Measurements from ENCODE around the gene DNAH2. TPM values are rescaled to one million over a fixed set of nuclear protein-coding genes. Genes with fewer than 3 reads are reported as not detected.

The DNAH2 gene
- total and polyA plus RNA-seq, 2 of the 8 experiments (the other 6 are each of a cell fraction or from before 2014, with no cell fraction given), result 0.13 to 0.18 TPM

DNA sequence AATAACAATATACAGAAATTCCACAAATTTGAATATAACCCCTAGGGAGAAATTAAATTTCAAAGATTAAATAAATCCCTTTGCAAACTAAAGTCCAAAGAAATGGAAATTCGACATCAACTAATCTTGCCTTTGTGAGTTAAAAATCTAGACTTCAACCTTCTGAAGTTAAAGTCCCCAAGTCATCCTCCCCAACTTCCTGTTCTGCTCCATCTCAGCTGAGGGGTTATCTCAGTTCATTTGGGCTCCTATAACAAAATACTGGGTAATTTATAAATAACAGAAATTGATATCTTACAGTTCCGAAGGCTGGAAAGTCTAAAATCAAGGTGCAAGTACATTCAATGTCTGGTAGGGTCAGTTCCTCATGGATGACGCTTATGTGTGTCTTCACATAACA is 93.7 kb downstream of the DNAH2 start:
- H3K23ac ChIP-seq (ENCODE audit: insufficient read length), result no peak overlapping the region
- DNase-seq (ENCODE audit: low read depth in 1 of 2, low spot score in 2 of 2) (no peak), FAIRE-seq (no peak)
- H4K20me1 ChIP-seq (replicated peaks in 1 of 2; ENCODE audit: control insufficient read depth in 1 of 2, insufficient read depth in 2 of 2, low read length in 2 of 2), result no peaks in the 10 kb centered on the region
- no peaks in the 10 kb centered on the region for H3K4me1 ChIP-seq (replicated peaks in 1 of 4; ENCODE audit: control insufficient read depth in 3 of 4, insufficient read depth in 4 of 4, low read length in 3 of 4)
- H3K79me2 ChIP-seq (ENCODE audit: control insufficient read depth in 1 of 2, insufficient read depth in 2 of 2, low read length in 2 of 2), result no peaks in the 10 kb centered on the region
- no peaks in the 10 kb centered on the region for H3K36me3 ChIP-seq (ENCODE audit: control insufficient read depth in 2 of 4, insufficient read depth in 4 of 4, low read length in 3 of 4)
- 81% methylated on average over 3 of the region's 3 CpGs; no CpG with 5 or more reads in 1 of the 2 experiments for WGBS, 2 experiments (ENCODE audit: extremely low coverage in 1 of 2, insufficient coverage in 1 of 2, insufficient read length in 1 of 2, insufficient replicate concordance in 2 of 2, low coverage in 1 of 2, low lambda C conversion rate in 2 of 2, missing lambda C conversion rate in 1 of 2)
- ChIA-PET POLR2A (ENCODE audit: partially characterized antibody) (no interaction called here), CTCF (ENCODE audit: partially characterized antibody) (interaction anchor here (0.6 to 3.2 kb wide), 7 partner anchors 8 to 245 kb away, joined by 3 to 10 read pairs (median 4); no protein-coding TSS in a partner anchor)
- H3K27me3 ChIP-seq (replicated peaks in 1 of 4; ENCODE audit: control insufficient read depth in 3 of 4, extremely low read depth in 1 of 4, insufficient read depth in 3 of 4, low read length in 3 of 4), result peaks cover 0 to 2% (median 0%) of the 10 kb centered on the region in 4 experiments; a peak in 1 of 7 replicates
- H3K23me2 ChIP-seq (ENCODE audit: low read depth, low read length), result no peaks in the 10 kb centered on the region
- H2BK15ac ChIP-seq (ENCODE audit: low read length), result no peak overlapping the region
- H4K8ac ChIP-seq (ENCODE audit: extremely low read depth, insufficient read depth, low read length), result no peak overlapping the region
- H3K18ac ChIP-seq (ENCODE audit: extremely low read depth, low read length), result no peak overlapping the region
- H3K9me3 ChIP-seq (ENCODE audit: insufficient read depth in 2 of 2, low read depth in 1 of 2, low read length in 1 of 2), result no peaks in the 10 kb centered on the region
- H2AK5ac ChIP-seq (ENCODE audit: low read depth, low read length), result no peak overlapping the region
- no peak overlapping the region for H4K5ac ChIP-seq (ENCODE audit: insufficient read length, low read depth, low read length)
- H3K14ac ChIP-seq (ENCODE audit: insufficient read length), result no peak overlapping the region
- no peak overlapping the region for H2BK12ac ChIP-seq (ENCODE audit: low read depth, low read length)
- no peak overlapping the region for H2AFZ ChIP-seq (ENCODE audit: low read length)
- H3K9ac ChIP-seq (replicated peaks in 1 of 4; ENCODE audit: extremely low read depth in 1 of 4, low read depth in 3 of 4, low read length in 3 of 4), result no peak overlapping the region
- H2BK20ac ChIP-seq (ENCODE audit: low read length), result no peak overlapping the region
- no peak overlapping the region for H3K27ac ChIP-seq (ENCODE audit: low read depth, low read length)
- no peak overlapping the region for H3K4me3 ChIP-seq (ENCODE audit: extremely low read depth in 1 of 4, insufficient read depth in 2 of 4, low read depth in 3 of 4, low read length in 4 of 4)
- no peak overlapping the region for H3K56ac ChIP-seq (replicated peaks; ENCODE audit: insufficient read length, low read depth, low read length)
- no peak overlapping the region for H2BK120ac ChIP-seq (replicated peaks; ENCODE audit: low read depth, low read length)
- H3K79me1 ChIP-seq (ENCODE audit: low read depth, low read length), result no peaks in the 10 kb centered on the region
- no peak overlapping the region for H3K4ac ChIP-seq (replicated peaks; ENCODE audit: insufficient read length, low read depth, low read length)
- TF ChIP-seq FOSL1 (IDR thresholded peaks at IDR 0.05; ENCODE audit: insufficient read depth, low read depth, low read length) (no peak), PHF8 (conservative IDR thresholded peaks at IDR 0.05; ENCODE audit: low read depth, low read length) (no peak), SP2 (IDR thresholded peaks at IDR 0.05; ENCODE audit: low read length) (no peak), CREB1 (IDR thresholded peaks at IDR 0.05) (no peak), EZH2 (IDR thresholded peaks at IDR 0.05; ENCODE audit: low read depth, low read length, severe bottlenecking) (no peak), RNF2 (IDR thresholded peaks at IDR 0.05; ENCODE audit: borderline replicate concordance, low read depth, low read length, missing control alignments, poor library complexity, severe bottlenecking) (no peak), TEAD4 (IDR thresholded peaks at IDR 0.05; ENCODE audit: low read depth, low read length) (no peak), POU5F1 (IDR thresholded peaks at IDR 0.05; ENCODE audit: low read depth, low read length) (no peak), TCF12 (IDR thresholded peaks at IDR 0.05; ENCODE audit: low read depth, low read length) (no peak), SAP30 (IDR thresholded peaks at IDR 0.05; ENCODE audit: insufficient read depth, insufficient replicate concordance, low read length) (no peak)
- H4K91ac ChIP-seq (replicated peaks; ENCODE audit: insufficient read length, low read length), result no peak overlapping the region
- no peak overlapping the region for H2BK5ac ChIP-seq (ENCODE audit: low read depth, low read length)
- H3K4me2 ChIP-seq (ENCODE audit: insufficient read depth in 1 of 2, low read depth in 2 of 2, low read length in 2 of 2), result no peak overlapping the region
